Suprapubic skin (tissue), 4 donors: ENCODE measurements around the gene C2CD3. TPM values are rescaled to one million over a fixed set of nuclear protein-coding genes. Genes with fewer than 3 reads are reported as not detected.
"Not testable (repeated sequence)": the region's sequence is repeated elsewhere in the genome, so short reads cannot be mapped to it uniquely, and the experiment has no call there.

Experiments
- DNase-seq, 2 donors: peaks; one replicate each; pipeline ENCODE4 v3.0.0-alpha.2; 2019; ENCODE audit warnings: low spot score in 2 of 2
- H3K27ac ChIP-seq: fragments of 200-600 bp; sonication (generic); one replicate; pipeline ENCODE4 v1.5.1; 2019
- H3K27me3 ChIP-seq: fragments of 200-600 bp; sonication (generic); one replicate; pipeline ENCODE4 v1.5.1; 2019
- H3K36me3 ChIP-seq: fragments of 200-600 bp; sonication (generic); one replicate; pipeline ENCODE4 v1.5.1; 2019
- H3K4me1 ChIP-seq: fragments of 200-600 bp; sonication (generic); one replicate; pipeline ENCODE4 v1.5.1; 2019
- H3K4me3 ChIP-seq: fragments of 200-600 bp; sonication (generic); one replicate; pipeline ENCODE4 v1.5.1; 2019; ENCODE audit warnings: mild to moderate bottlenecking
- H3K9me3 ChIP-seq: fragments of 200-600 bp; sonication (generic); one replicate; pipeline ENCODE4 v1.5.1; 2019
- CTCF ChIP-seq, 2 donors: fragments of 200-600 bp in 1 of 2; fragments of 450-650 bp in 1 of 2; sonication (generic) in 1 of 2; IDR thresholded peaks; one replicate each; pipeline ENCODE4 v1.5.1; 2016 to 2019; ENCODE audit warnings: antibody characterized with exemption in 2 of 2, mild to moderate bottlenecking in 1 of 2, moderate library complexity in 1 of 2
- EP300 ChIP-seq: sonication (generic); formaldehyde crosslinking; IDR thresholded peaks from one replicate; pipeline ENCODE4 v1.6.1; 2017; ENCODE audit warnings: antibody characterized with exemption
- POLR2A ChIP-seq, 2 donors: fragments of 450-650 bp; IDR thresholded peaks; one replicate each; pipeline ENCODE4 v1.6.1; 2017; ENCODE audit warnings: antibody characterized with exemption in 2 of 2, mild to moderate bottlenecking in 2 of 2, moderate library complexity in 2 of 2
- POLR2AphosphoS5 ChIP-seq, 3 donors: sonication (generic); formaldehyde crosslinking; IDR thresholded peaks; one replicate each; pipeline ENCODE4 v1.6.1; 2017; ENCODE audit warnings: antibody characterized with exemption in 3 of 3
- WGBS: methylation state at CpG from one replicate; pipeline ENCODE4 v1.1.5; 2018; 5-methylcytosine and 5-hydroxymethylcytosine counted together
- total RNA-seq, 4 donors: library from RNA; depleted of rRNA; stranded (reverse); fragments of >200 nt; gene quantifications; one replicate each; pipeline ENCODE4 v1.1.0, GENCODE V29; 2016

The C2CD3 gene
- total RNA-seq, 4 donors from 2014 or later = 16.9 to 41.3 (median 29.2) TPM

GRCh38 chr11:73988227-73988626 lies 182.6 kb downstream of the C2CD3 start:
- TF ChIP-seq CTCF (IDR thresholded peaks at IDR 0.05) = no peak
- Histone ChIP-seq H3K36me3 (no peaks in the 10 kb centered on the region), H3K27me3 (no peaks in the 10 kb centered on the region), H3K4me3 (no peak overlapping the region), H3K4me1 (peaks cover 11% of the 10 kb centered on the region), H3K27ac (no peak overlapping the region), H3K9me3 (no peaks in the 10 kb centered on the region)
- no peak for DNase-seq
- 92% methylated on average over 7 of the region's 7 CpGs for WGBS

- not testable (repeated sequence) for H3K27ac ChIP-seq, H3K36me3 ChIP-seq, H3K4me3 ChIP-seq, H3K27me3 ChIP-seq, H3K9me3 ChIP-seq
- DNase-seq = peak in 1 of 2 donors; percentile 14
- peaks cover 29% of the 10 kb centered on the region for H3K4me1 ChIP-seq
- 89% methylated on average over 4 of the region's 4 CpGs for WGBS
Observed at GRCh38 chr11:73985661-73986060, 185.1 kb downstream of the C2CD3 start.

- peak overlapping the region; percentile 58 for H3K4me3 ChIP-seq
- DNase-seq = peak in 1 of 2 donors; percentile 28
- TF ChIP-seq CTCF (IDR thresholded peaks at IDR 0.05) (no peak), EP300 (no peak), POLR2A (IDR thresholded peaks at IDR 0.05) (no peak), POLR2AphosphoS5 (IDR thresholded peaks at IDR 0.05) (no peak)
- H3K27me3 ChIP-seq = no peaks in the 10 kb centered on the region
- H3K27ac ChIP-seq = peak overlapping the region; percentile 79
- peaks cover 38% of the 10 kb centered on the region for H3K4me1 ChIP-seq
- 51% methylated on average over 18 of the region's 18 CpGs for WGBS
- H3K36me3 ChIP-seq = no peaks in the 10 kb centered on the region
- no peaks in the 10 kb centered on the region for H3K9me3 ChIP-seq
Observed at GRCh38 chr11:73983741-73984538, 186.9 kb downstream of the C2CD3 start.

- H3K36me3 ChIP-seq = no peaks in the 10 kb centered on the region
- H3K4me3 ChIP-seq = peak overlapping the region; percentile 58
- H3K27ac ChIP-seq = peak overlapping the region; percentile 79
- H3K27me3 ChIP-seq = no peaks in the 10 kb centered on the region
- H3K4me1 ChIP-seq = peaks cover 38% of the 10 kb centered on the region
- no peak for TF ChIP-seq EP300
- peak in 1 of 3 donors; percentile 45 for TF ChIP-seq POLR2AphosphoS5 (IDR thresholded peaks at IDR 0.05)
- TF ChIP-seq CTCF (IDR thresholded peaks at IDR 0.05) = no peak
- peak; percentile 46 to 55 for TF ChIP-seq POLR2A (IDR thresholded peaks at IDR 0.05)
- WGBS = 4% methylated on average over 23 of the region's 56 CpGs
- no peaks in the 10 kb centered on the region for H3K9me3 ChIP-seq
- peak; percentile 95 to 96 for DNase-seq
Observed at GRCh38 chr11:73982990-73983740, 187.6 kb downstream of the C2CD3 start.

- H3K27me3 ChIP-seq = no peaks in the 10 kb centered on the region
- peak within 1 kb of the TSS; percentile 58 for H3K4me3 ChIP-seq
- WGBS = 6% methylated on average over 24 of the region's 43 CpGs
- TF ChIP-seq EP300 (no peak), POLR2AphosphoS5 (IDR thresholded peaks at IDR 0.05) (no peak), POLR2A (IDR thresholded peaks at IDR 0.05) (no peak), CTCF (IDR thresholded peaks at IDR 0.05) (no peak)
- peak; percentile 89 to 90 for DNase-seq
- peaks cover 2% of the 10 kb centered on the region for H3K36me3 ChIP-seq
- peak within 1 kb of the TSS; percentile 79 for H3K27ac ChIP-seq
- H3K4me1 ChIP-seq = peaks cover 38% of the 10 kb centered on the region
- no peaks in the 10 kb centered on the region for H3K9me3 ChIP-seq
Observed at GRCh38 chr11:73982595-73982989, 188.2 kb downstream of the C2CD3 start, which contains the start of gene UCP2. Gene UCP2 (minus strand): TSS chr11:73982843. CDS start chr11:73978378, 4,465 bp downstream.
